ENCODE results near the gene FRMPD1.
A peak's percentile ranks its signal among the peaks of the same experiment; 100 is the strongest.

The FRMPD1 gene

DNA sequence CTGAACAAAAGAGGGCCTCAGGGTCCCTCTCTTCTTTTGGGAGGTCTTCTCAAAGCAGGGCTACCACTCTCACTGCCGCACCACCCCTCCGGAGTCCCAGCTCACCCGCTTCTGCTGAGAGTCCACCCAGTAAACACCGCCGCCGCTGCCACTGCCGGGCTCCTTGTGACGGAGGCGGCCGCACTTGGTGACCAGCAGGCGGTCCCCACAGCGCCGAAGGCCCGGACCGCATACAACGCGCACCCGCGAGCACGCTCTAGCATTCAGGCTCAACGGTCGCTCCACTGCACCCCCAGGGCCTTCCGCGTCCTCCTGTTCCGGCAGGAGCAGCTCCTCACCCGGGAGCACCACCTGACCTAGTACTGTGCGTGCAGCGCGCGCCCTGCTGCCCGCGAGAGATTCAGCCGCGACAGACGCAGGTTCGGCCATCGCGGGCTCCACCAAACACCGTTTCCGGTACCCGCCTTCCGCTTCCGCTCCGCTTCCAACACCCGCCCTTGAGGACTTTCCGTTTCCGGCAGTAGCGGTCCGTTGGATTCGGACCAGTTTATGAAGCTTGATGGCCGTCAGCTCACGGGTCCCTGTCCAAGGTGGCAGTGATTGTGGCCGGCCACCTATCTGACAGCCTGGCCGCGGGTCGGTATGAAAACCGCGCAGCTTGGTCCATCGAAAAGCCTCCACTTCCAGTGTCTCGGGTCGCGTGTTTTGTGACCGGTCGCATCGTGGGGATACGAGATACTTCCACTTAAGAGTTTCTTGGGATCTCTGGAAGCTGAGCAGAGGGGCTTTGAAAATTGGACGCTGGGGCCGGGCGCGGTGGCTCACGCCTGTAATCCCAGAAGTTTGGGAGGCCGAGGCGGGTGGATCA lies 134.1 kb downstream of the FRMPD1 start, which contains the start of gene EXOSC3:
Gene EXOSC3 (minus strand): TSS at position 449 of the 868 bp plus-strand sequence. CDS start 20 bp downstream, at position 429.
- DNase-seq = peak; percentile 91

DNA sequence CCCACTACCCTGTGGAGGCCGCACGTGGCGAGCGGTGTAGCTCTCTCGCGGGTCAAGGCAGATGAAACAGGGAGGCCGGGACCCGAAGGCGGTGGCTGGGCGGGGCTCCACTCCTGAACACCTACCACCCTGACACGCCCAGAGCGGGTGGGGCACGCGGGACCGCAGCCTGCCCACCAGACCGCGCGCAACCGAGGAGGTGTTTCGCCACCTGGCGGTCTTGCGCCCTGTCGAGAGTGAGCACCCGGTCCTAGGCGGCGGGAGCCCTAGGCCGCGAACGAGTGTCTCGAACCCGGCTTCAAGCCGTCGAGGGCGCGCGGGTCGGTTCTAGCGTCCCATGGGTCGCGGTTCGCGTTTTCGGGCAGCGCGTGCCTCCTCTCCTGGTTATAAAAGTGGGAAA lies 136.3 kb downstream of the FRMPD1 start:
- no peak for DNase-seq

DNA sequence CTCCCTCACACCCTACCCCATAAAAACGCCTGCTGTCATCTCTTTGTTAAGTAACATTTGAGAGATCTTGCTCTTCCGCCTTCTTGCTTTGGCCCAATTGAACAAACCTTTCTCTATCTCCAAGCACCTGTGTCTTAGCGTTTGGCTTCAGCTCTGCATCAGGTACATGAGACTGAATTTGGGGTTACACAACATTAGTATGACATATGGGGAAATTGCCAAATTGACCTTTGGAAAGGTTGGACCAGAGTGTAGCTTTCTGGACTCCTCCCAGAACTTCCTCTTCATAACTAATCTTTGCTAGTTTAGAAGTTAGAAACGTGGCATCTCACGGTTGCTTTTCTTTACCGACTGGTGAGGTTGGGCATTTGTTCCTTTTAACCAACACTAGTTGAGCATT lies 137.6 kb downstream of the FRMPD1 start:
- DNase-seq = no peak

DNA sequence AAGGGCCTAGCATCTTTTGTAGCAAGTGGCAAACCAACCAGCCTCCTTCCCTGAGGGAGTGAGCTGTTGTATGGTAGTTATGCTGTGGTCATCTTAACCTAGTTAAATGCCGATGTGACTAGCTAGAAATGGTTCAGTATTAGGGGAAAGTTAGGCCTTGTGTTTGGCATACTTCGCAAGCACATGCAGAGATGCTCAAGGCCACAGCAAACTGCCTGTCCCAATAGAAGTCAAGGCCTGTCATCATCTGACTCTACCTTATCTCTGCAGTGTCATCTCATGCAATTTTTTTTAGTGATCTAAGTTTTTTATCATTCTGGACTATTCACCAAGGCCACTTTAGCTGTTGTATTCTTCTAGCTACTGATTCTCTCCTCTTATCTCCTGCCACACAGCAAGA lies 139.3 kb downstream of the FRMPD1 start:
- DNase-seq = no peak

DNA sequence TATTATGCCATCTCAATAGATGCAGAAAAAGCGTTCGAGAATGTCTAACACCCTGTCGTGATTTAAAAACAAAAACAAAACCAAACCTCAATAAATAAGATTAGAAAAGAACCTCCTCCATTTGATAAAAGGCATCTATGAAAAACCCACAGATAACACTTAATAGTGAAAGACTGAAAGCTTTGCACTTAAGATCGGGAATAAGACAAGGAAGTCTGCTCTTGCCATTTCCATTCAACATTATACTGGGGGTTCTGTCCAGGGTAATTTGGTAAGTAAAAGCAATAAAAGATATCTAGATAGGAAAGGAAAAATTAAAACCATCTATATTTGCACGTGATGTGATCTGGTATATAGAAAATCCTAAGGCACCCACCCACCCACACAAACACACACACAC lies 141.4 kb downstream of the FRMPD1 start:
- DNase-seq = no peak

DNA sequence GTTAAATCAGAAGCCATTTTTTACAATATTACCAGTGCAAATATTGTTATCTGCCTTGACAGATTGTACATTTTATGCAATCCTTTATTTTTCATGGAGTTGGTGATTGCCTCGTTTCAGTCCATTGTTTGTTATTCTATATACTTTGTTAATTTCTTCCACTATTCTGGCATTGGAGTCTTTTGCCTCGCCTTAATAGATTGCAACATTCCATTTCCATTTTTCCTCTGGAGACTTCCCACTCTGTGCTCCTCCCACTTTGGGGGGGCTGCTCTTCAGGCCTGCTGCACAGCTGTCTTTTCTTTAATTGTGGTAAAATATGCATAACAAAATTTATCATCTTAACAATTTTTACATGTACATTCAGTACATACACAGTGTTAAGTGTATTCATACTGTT lies 145.5 kb downstream of the FRMPD1 start:
- no peak for DNase-seq
